Endothelial cell of umbilical vein (primary cell): ENCODE measurements around the gene WDR86. TPM values are rescaled to one million over a fixed set of nuclear protein-coding genes. Genes with fewer than 3 reads are reported as not detected.

Experiments
- BruUV-seq: library from RNA; stranded (reverse); fragments of 400-500 nt; replicated peaks from 2 replicates; lab custom pipeline; 2021; lab: Mats Ljungman, UMichigan
- CTCF ChIA-PET: fragments of 300-600, 350-600 bp; sonication (Branson Sonifier 250); formaldehyde crosslinking; loops from one replicate; lab custom pipeline; 2021; ENCODE audit warnings: antibody characterized with exemption, inconsistent platforms; lab: Charles Lee
- POLR2A ChIA-PET: fragments of 300-600, 350-600 bp; sonication (Branson Sonifier 250); formaldehyde crosslinking; loops from one replicate; lab custom pipeline; 2021; ENCODE audit warnings: antibody characterized with exemption, inconsistent platforms; lab: Charles Lee
- DNase-seq: peaks from one replicate; pipeline ENCODE4 v3.0.0-alpha.2; 2011; ENCODE audit warnings: low read depth, low spot score
- FAIRE-seq: peaks from 2 replicates; lab custom pipeline; 2011; peaks lifted over from hg19 to GRCh38; lab: Jason Lieb, UNC
- H2AFZ ChIP-seq: 2 replicates; pipeline ENCODE4 v1.6.0; 2012; ENCODE audit warnings: low read depth, low read length, control low read depth, inconsistent platforms
- H3K27ac ChIP-seq: 2 replicates; pipeline ENCODE4 v1.5.1; 2011; ENCODE audit warnings: low read depth, mild to moderate bottlenecking, control low read depth, low read length, moderate library complexity; ENCODE audit not compliant: insufficient read depth
- H3K27me3 ChIP-seq, 2 experiments: 2 replicates each; pipeline versions ENCODE4 v1.6.0 to v1.6.1; 2011; ENCODE audit warnings: low read length in 2 of 2, mixed read lengths in 1 of 2; ENCODE audit not compliant: control insufficient read depth in 2 of 2, insufficient read depth in 2 of 2
- H3K36me3 ChIP-seq, 2 experiments: 2 replicates in 1 of 2; 3 replicates in 1 of 2; pipeline ENCODE4 v1.5.1; 2011; ENCODE audit warnings: low read length in 2 of 2, mild to moderate bottlenecking in 1 of 2, moderate library complexity in 1 of 2; ENCODE audit not compliant: control insufficient read depth in 2 of 2, insufficient read depth in 2 of 2; ENCODE audit errors: extremely low read depth in 1 of 2
- H3K4me1 ChIP-seq: 3 replicates; pipeline ENCODE4 v1.5.1; 2011; ENCODE audit warnings: mild to moderate bottlenecking, low read length; ENCODE audit not compliant: control insufficient read depth, insufficient read depth; ENCODE audit errors: extremely low read depth
- H3K4me2 ChIP-seq: 2 replicates; pipeline ENCODE4 v1.6.1; 2011; ENCODE audit warnings: low read length, control low read depth, mixed read lengths; ENCODE audit not compliant: insufficient read depth
- H3K4me3 ChIP-seq, 3 experiments: fragments of 200-600 bp in 1 of 3; sonication (generic), shearing (Covaris generic) in 1 of 3; replicated peaks in 1 of 3; 2 replicates each; pipeline ENCODE4 v1.5.1; 2011 to 2016; ENCODE audit warnings: control low read depth in 3 of 3, low read length in 3 of 3, mild to moderate bottlenecking in 2 of 3, inconsistent platforms in 1 of 3, low read depth in 1 of 3, moderate library complexity in 1 of 3; ENCODE audit not compliant: insufficient read depth in 1 of 3
- H3K79me2 ChIP-seq: 2 replicates; pipeline ENCODE4 v1.6.0; 2012; ENCODE audit warnings: low read length, inconsistent platforms; ENCODE audit not compliant: control insufficient read depth, insufficient read depth
- H3K9ac ChIP-seq: replicated peaks from 2 replicates; pipeline ENCODE3; 2011; ENCODE audit warnings: low read length, control low read depth; ENCODE audit not compliant: insufficient read depth; ENCODE audit errors: extremely low read depth
- H3K9me1 ChIP-seq: replicated peaks from 3 replicates; pipeline ENCODE4 v1.6.0; 2011; ENCODE audit warnings: mild to moderate bottlenecking, low read length; ENCODE audit not compliant: control insufficient read depth, insufficient read depth; ENCODE audit errors: extremely low read depth
- H3K9me3 ChIP-seq: replicated peaks from 2 replicates; pipeline ENCODE4 v1.5.1; 2012; ENCODE audit warnings: low read length, inconsistent platforms; ENCODE audit not compliant: control insufficient read depth, insufficient read depth
- H4K20me1 ChIP-seq: replicated peaks from 2 replicates; pipeline ENCODE3; 2011; ENCODE audit warnings: mild to moderate bottlenecking, low read length; ENCODE audit not compliant: control insufficient read depth, insufficient read depth; ENCODE audit errors: extremely low read depth
- EZH2 ChIP-seq: IDR thresholded peaks from 2 replicates; pipeline ENCODE4 v1.6.1; 2012; ENCODE audit warnings: borderline replicate concordance, low read depth, mild to moderate bottlenecking, moderate library complexity, low read length, inconsistent platforms; ENCODE audit not compliant: severe bottlenecking
- FOS ChIP-seq: IDR thresholded peaks from 2 replicates; pipeline ENCODE4 v1.6.1; 2011; ENCODE audit warnings: mild to moderate bottlenecking, low read length, moderate library complexity, borderline replicate concordance; ENCODE audit not compliant: insufficient read depth
- GATA2 ChIP-seq: IDR thresholded peaks from 2 replicates; pipeline ENCODE4 v1.7.0; 2011; ENCODE audit warnings: low read depth, mild to moderate bottlenecking, moderate library complexity, mixed read lengths, low read length; ENCODE audit not compliant: insufficient read length, insufficient read depth
- JUN ChIP-seq: IDR thresholded peaks from 2 replicates; pipeline ENCODE4 v1.6.1; 2011; ENCODE audit warnings: borderline replicate concordance, low read depth; ENCODE audit not compliant: insufficient read length, insufficient read depth
- MYC ChIP-seq: IDR thresholded peaks from one replicate; pipeline ENCODE4 v1.6.1; 2011; ENCODE audit warnings: mild to moderate bottlenecking, low read depth, low read length
- POLR2A ChIP-seq: IDR thresholded peaks from 2 replicates; pipeline ENCODE4 v1.6.1; 2012; ENCODE audit warnings: low read depth, mild to moderate bottlenecking, control low read depth, low read length
- POLR2AphosphoS5 ChIP-seq: IDR thresholded peaks from 2 replicates; pipeline ENCODE4 v1.6.1; 2012; ENCODE audit warnings: low read depth, mild to moderate bottlenecking, control low read depth, low read length, moderate library complexity; ENCODE audit not compliant: insufficient read depth
- dilution Hi-C: fragments of 300-500 bp; cut with MboI; formaldehyde crosslinking; loops from one replicate; pipeline ENCODE4 v1.15.0; 2019; ENCODE audit warnings: low sequenced_read_pairs; ENCODE audit not compliant: extremely low pct_ligation_motif_present
- intact Hi-C: fragments of 100-400 bp; cut with micrococcal nuclease; formaldehyde crosslinking; loops from one replicate; pipeline ENCODE4 v1.10.0; 2022
- polyA plus RNA-seq, 4 experiments: library from polyadenylated mRNA; depleted of rRNA in 3 of 4; stranded (reverse) in 3 of 4; unstranded in 1 of 4; fragments of >200 nt; gene quantifications; 2 replicates each; pipeline versions ENCODE4 v1.2.1 to v1.2.3, GENCODE V29; 2011 to 2012; ENCODE audit warnings: missing spikeins in 1 of 4
- total RNA-seq: library from RNA; stranded (reverse); gene quantifications from 2 replicates; pipeline ENCODE4 v1.2.3, GENCODE V29; 2021
- TF ChIP-seq, protein P1 (sequence below), 2 donors: IDR thresholded peaks; 1 replicate in 1 of 2; 2 replicates in 1 of 2; pipeline ENCODE4 v1.5.1; 2011; ENCODE audit warnings: low read length in 2 of 2, mild to moderate bottlenecking in 2 of 2, moderate library complexity in 2 of 2, control low read depth in 1 of 2, inconsistent platforms in 1 of 2, low read depth in 1 of 2; ENCODE audit not compliant: insufficient read depth in 1 of 2; ENCODE audit errors: extremely low read depth in 1 of 2
- TF ChIP-seq, protein P2 (sequence below): IDR thresholded peaks from 2 replicates; pipeline ENCODE4 v1.6.1; 2011; ENCODE audit not compliant: insufficient read depth, insufficient read length

WDR86 gene
- total and polyA plus RNA-seq, 2 donors (not counting 3 experiments of a cell fraction or from before 2014, with no cell fraction given) = not detected

- dilution Hi-C loops = no loop called here
- no peak overlapping the region for H3K4me3 ChIP-seq
- CTCF ChIA-PET = interaction anchor here (1.0 to 5.3 kb wide), 3 partner anchors 9 to 80 kb away, joined by 3 to 38 read pairs (median 3); no protein-coding TSS in a partner anchor
- no peak for TF ChIP-seq MYC
- TF ChIP-seq EZH2 = no peak
- H3K27ac ChIP-seq = no peak overlapping the region
- no peaks in the 10 kb centered on the region for H3K9me1 ChIP-seq
- no peak overlapping the region for H3K4me2 ChIP-seq
- FAIRE-seq (no peak), DNase-seq (no peak)
- BruUV-seq = no TSS peak
- no peaks in the 10 kb centered on the region for H3K79me2 ChIP-seq
- H3K9ac ChIP-seq = no peak overlapping the region
- intact Hi-C loops = no loop called here
- no peaks in the 10 kb centered on the region for H3K36me3 ChIP-seq
- no peaks in the 10 kb centered on the region for H4K20me1 ChIP-seq
- no peak overlapping the region for H2AFZ ChIP-seq
- POLR2A ChIA-PET = no interaction called here
- H3K27me3 ChIP-seq = peaks cover 0 to 3% of the 10 kb centered on the region in 2 experiments
- no peaks in the 10 kb centered on the region for H3K4me1 ChIP-seq
- no peaks in the 10 kb centered on the region for H3K9me3 ChIP-seq
Measured at GRCh38 chr7:151451156-151451555, 41.3 kb upstream of the WDR86 start.

GRCh38 chr7:151449990-151450389, 40.2 kb upstream of the WDR86 start:
- dilution Hi-C loops = no loop called here
- Histone ChIP-seq H3K9me1 (no peaks in the 10 kb centered on the region), H3K9ac (no peak overlapping the region), H3K27ac (no peak overlapping the region), H3K79me2 (no peaks in the 10 kb centered on the region), H3K9me3 (no peaks in the 10 kb centered on the region), H3K4me1 (no peaks in the 10 kb centered on the region), H3K4me2 (no peak overlapping the region), H2AFZ (no peak overlapping the region), H3K36me3 (no peaks in the 10 kb centered on the region), H4K20me1 (no peaks in the 10 kb centered on the region), H3K27me3 (peaks cover 0 to 7% of the 10 kb centered on the region in 2 experiments), H3K4me3 (no peak overlapping the region)
- FAIRE-seq (no peak), DNase-seq (no peak)
- intact Hi-C loops = loop anchor here (2.0 kb wide), 1 partner anchor 69 kb away; the partner anchor contains the start of gene RHEB
- POLR2A ChIA-PET = interaction anchor here (0.6 kb wide), 1 partner anchor 143 kb away, joined by 3 read pairs; no protein-coding TSS in a partner anchor
- CTCF ChIA-PET = interaction anchor here (2.4 to 5.3 kb wide), 6 partner anchors 11 to 134 kb away, joined by 10 to 96 read pairs (median 41); no protein-coding TSS in a partner anchor
- BruUV-seq = no TSS peak
- TF ChIP-seq MYC (no peak), POLR2AphosphoS5 (no peak), GATA2 (no peak), FOS (no peak), JUN (no peak), EZH2 (no peak), POLR2A (no peak)
- TF ChIP-seq, protein P1, sequence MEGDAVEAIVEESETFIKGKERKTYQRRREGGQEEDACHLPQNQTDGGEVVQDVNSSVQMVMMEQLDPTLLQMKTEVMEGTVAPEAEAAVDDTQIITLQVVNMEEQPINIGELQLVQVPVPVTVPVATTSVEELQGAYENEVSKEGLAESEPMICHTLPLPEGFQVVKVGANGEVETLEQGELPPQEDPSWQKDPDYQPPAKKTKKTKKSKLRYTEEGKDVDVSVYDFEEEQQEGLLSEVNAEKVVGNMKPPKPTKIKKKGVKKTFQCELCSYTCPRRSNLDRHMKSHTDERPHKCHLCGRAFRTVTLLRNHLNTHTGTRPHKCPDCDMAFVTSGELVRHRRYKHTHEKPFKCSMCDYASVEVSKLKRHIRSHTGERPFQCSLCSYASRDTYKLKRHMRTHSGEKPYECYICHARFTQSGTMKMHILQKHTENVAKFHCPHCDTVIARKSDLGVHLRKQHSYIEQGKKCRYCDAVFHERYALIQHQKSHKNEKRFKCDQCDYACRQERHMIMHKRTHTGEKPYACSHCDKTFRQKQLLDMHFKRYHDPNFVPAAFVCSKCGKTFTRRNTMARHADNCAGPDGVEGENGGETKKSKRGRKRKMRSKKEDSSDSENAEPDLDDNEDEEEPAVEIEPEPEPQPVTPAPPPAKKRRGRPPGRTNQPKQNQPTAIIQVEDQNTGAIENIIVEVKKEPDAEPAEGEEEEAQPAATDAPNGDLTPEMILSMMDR (IDR thresholded peaks at IDR 0.05; ENCODE audit: extremely low read depth in 1 of 2, insufficient read depth in 1 of 2, low read depth in 1 of 2, low read length in 2 of 2) = no peak
- TF ChIP-seq, protein P2, sequence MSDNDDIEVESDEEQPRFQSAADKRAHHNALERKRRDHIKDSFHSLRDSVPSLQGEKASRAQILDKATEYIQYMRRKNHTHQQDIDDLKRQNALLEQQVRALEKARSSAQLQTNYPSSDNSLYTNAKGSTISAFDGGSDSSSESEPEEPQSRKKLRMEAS = no peak
